GM23338 (cell line): ENCODE results near the gene AXIN1. TPM values are rescaled to one million over a fixed set of nuclear protein-coding genes. Genes with fewer than 3 reads are reported as not detected.

Experiments used
- ATAC-seq: fragments of 200-7000 bp; cut with Tn5 transposase; 3 replicates; pipeline ENCODE4 v1.9.1; 2020
- DNase-seq: peaks from one replicate; pipeline ENCODE4 v3.0.0-alpha.2; 2015; ENCODE audit warnings: low spot score
- H2AFZ ChIP-seq: fragments of 200-600 bp; sonication (generic); 2 replicates; pipeline ENCODE4 v1.8.0; 2016; ENCODE audit warnings: antibody characterized with exemption, mild to moderate bottlenecking, moderate library complexity
- H3F3A ChIP-seq: fragments of 200-600 bp; sonication (generic); replicated peaks from 2 replicates; pipeline ENCODE4 v1.8.0; 2017; ENCODE audit warnings: antibody characterized with exemption, mixed run types, low read depth
- H3K27ac ChIP-seq: fragments of 200-600 bp; sonication (generic); 2 replicates; pipeline ENCODE4 v1.6.1; 2016; ENCODE audit warnings: low read depth
- H3K27me3 ChIP-seq: fragments of 200-600 bp; sonication (generic); 2 replicates; pipeline ENCODE4 v1.8.0; 2016; ENCODE audit warnings: mild to moderate bottlenecking, mixed run types, moderate library complexity; ENCODE audit not compliant: insufficient read depth
- H3K36me3 ChIP-seq: fragments of 200-600 bp; sonication (generic); 2 replicates; pipeline ENCODE4 v1.8.0; 2016; ENCODE audit warnings: mild to moderate bottlenecking; ENCODE audit not compliant: insufficient read depth
- H3K4me1 ChIP-seq: fragments of 200-600 bp; sonication (generic); 2 replicates; pipeline ENCODE4 v1.8.0; 2016; ENCODE audit warnings: mild to moderate bottlenecking, moderate library complexity; ENCODE audit not compliant: insufficient read depth
- H3K4me2 ChIP-seq: fragments of 200-600 bp; sonication (generic); 2 replicates; pipeline ENCODE4 v1.7.1; 2017; ENCODE audit warnings: mixed run types
- H3K4me3 ChIP-seq: fragments of 200-600 bp; sonication (generic); 2 replicates; pipeline ENCODE4 v1.6.1; 2016; ENCODE audit warnings: mixed run types
- H3K79me2 ChIP-seq: fragments of 200-600 bp; sonication (generic); replicated peaks from 2 replicates; pipeline ENCODE4 v1.8.0; 2017; ENCODE audit warnings: mild to moderate bottlenecking; ENCODE audit not compliant: insufficient read depth
- H3K9me2 ChIP-seq: fragments of 200-600 bp; sonication (generic); 2 replicates; pipeline ENCODE4 v1.8.0; 2017; ENCODE audit not compliant: insufficient read depth
- H4K20me1 ChIP-seq: fragments of 200-600 bp; sonication (generic); replicated peaks from 2 replicates; pipeline ENCODE4 v1.8.0; 2017; ENCODE audit warnings: mild to moderate bottlenecking; ENCODE audit not compliant: insufficient read depth
- H3K27ac Mint-ChIP-seq: 2 replicates; pipeline ENCODE4 v1.8.0; 2020; ENCODE audit warnings: inconsistent platforms, mild to moderate bottlenecking, moderate library complexity, mixed read lengths
- H3K27me3 Mint-ChIP-seq: 3 replicates; pipeline ENCODE4 v1.8.0; 2022; ENCODE audit warnings: low read depth, mild to moderate bottlenecking, moderate library complexity, mixed read lengths, inconsistent platforms; ENCODE audit not compliant: insufficient read depth, poor library complexity
- H3K36me3 Mint-ChIP-seq: 3 replicates; pipeline ENCODE4 v1.8.0; 2021; ENCODE audit warnings: low read depth, mild to moderate bottlenecking, inconsistent platforms, moderate library complexity, mixed read lengths
- H3K4me1 Mint-ChIP-seq: 3 replicates; pipeline ENCODE4 v1.8.0; 2020; ENCODE audit warnings: mild to moderate bottlenecking, inconsistent platforms, mixed read lengths
- H3K4me3 Mint-ChIP-seq: 3 replicates; pipeline ENCODE4 v1.8.0; 2021; ENCODE audit warnings: moderate library complexity, mild to moderate bottlenecking, inconsistent platforms, mixed read lengths
- H3K9me3 Mint-ChIP-seq: 3 replicates; pipeline ENCODE4 v1.8.0; 2020; ENCODE audit warnings: moderate library complexity, mild to moderate bottlenecking, inconsistent platforms, mixed read lengths
- CREB1 ChIP-seq: fragments of 250-450 bp; sonication (Bioruptor Pico); IDR thresholded peaks from 2 replicates; pipeline ENCODE4 v1.5.0; 2020; ENCODE audit warnings: low read depth, mild to moderate bottlenecking, moderate library complexity
- POLR2AphosphoS5 ChIP-seq: IDR thresholded peaks from 2 replicates; pipeline ENCODE4 v1.6.1; 2016; ENCODE audit warnings: antibody characterized with exemption, low read depth
- polyA plus RNA-seq: library from polyadenylated mRNA; unstranded; fragments of >200 nt; fragmentation: Nextera tagmentation; extraction: Ambion mirVana; gene quantifications from 2 replicates; pipeline ENCODE4 v1.2.1, GENCODE V29; 2016
- total RNA-seq: library from RNA; depleted of rRNA; stranded (reverse); fragments of >200 nt; shearing (Covaris generic); gene quantifications from 2 replicates; pipeline ENCODE4 v1.2.3, GENCODE V29; 2014
- TF ChIP-seq, protein P1 (sequence below), 2 experiments: fragments of 200-600 bp in 1 of 2; sonication (generic) in 1 of 2; conservative IDR thresholded peaks; 2 replicates each; pipeline versions ENCODE4 v1.5.1 to v1.6.1; 2016 to 2017; ENCODE audit warnings: antibody characterized with exemption in 2 of 2, low read depth in 2 of 2, mild to moderate bottlenecking in 2 of 2, moderate library complexity in 1 of 2
- TF ChIP-seq, protein P2 (sequence below): IDR thresholded peaks from one replicate; pipeline ENCODE4 v1.6.1; 2018; ENCODE audit warnings: antibody characterized with exemption; ENCODE audit not compliant: unreplicated experiment
- TF ChIP-seq, protein P3 (sequence below): fragments of 250-450 bp; sonication (Bioruptor Pico); IDR thresholded peaks from 2 replicates; pipeline ENCODE4 v1.5.0; 2020; ENCODE audit warnings: mild to moderate bottlenecking, moderate library complexity

Gene AXIN1
- total and polyA plus RNA-seq, 2 experiments from 2014 or later: 14.3 to 54.5 TPM

DNA sequence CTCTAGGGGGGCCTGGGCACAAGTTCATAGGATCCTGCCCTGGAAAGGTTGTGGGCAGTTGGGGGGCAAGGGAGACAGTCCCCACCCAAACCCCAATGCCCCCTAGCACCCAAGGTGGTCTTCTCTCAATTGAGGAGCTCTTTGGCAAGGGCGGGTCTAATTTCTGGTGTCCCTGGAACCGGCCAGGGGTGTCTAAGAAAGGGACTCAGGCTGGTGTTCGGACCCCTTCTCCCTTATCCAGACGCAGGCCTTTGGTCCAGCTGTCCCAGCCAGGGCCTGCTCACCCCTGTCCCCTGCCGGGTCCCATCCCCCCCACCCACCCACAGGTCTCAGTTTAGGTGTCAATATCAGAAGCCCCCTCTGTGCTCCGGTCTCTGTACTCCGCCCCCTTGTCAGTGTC is 73.0 kb downstream of the AXIN1 start:
- 0 out of 2 replicates have a peak, but pooled peaks cover 2% of the 10 kb centered on the region for H4K20me1 ChIP-seq
- H3K27ac ChIP-seq: no peak overlapping the region
- H3K9me2 ChIP-seq: no peaks in the 10 kb centered on the region
- no peak overlapping the region for H3K4me2 ChIP-seq
- H3K4me1 ChIP-seq: no peaks in the 10 kb centered on the region
- H3K27me3 ChIP-seq: peaks cover 57% of the 10 kb centered on the region
- TF ChIP-seq, protein P1, sequence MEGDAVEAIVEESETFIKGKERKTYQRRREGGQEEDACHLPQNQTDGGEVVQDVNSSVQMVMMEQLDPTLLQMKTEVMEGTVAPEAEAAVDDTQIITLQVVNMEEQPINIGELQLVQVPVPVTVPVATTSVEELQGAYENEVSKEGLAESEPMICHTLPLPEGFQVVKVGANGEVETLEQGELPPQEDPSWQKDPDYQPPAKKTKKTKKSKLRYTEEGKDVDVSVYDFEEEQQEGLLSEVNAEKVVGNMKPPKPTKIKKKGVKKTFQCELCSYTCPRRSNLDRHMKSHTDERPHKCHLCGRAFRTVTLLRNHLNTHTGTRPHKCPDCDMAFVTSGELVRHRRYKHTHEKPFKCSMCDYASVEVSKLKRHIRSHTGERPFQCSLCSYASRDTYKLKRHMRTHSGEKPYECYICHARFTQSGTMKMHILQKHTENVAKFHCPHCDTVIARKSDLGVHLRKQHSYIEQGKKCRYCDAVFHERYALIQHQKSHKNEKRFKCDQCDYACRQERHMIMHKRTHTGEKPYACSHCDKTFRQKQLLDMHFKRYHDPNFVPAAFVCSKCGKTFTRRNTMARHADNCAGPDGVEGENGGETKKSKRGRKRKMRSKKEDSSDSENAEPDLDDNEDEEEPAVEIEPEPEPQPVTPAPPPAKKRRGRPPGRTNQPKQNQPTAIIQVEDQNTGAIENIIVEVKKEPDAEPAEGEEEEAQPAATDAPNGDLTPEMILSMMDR (conservative IDR thresholded peaks at IDR 0.05; ENCODE audit: low read depth in 2 of 2): no peak
- no peak for TF ChIP-seq CREB1
- TF ChIP-seq, protein P2, sequence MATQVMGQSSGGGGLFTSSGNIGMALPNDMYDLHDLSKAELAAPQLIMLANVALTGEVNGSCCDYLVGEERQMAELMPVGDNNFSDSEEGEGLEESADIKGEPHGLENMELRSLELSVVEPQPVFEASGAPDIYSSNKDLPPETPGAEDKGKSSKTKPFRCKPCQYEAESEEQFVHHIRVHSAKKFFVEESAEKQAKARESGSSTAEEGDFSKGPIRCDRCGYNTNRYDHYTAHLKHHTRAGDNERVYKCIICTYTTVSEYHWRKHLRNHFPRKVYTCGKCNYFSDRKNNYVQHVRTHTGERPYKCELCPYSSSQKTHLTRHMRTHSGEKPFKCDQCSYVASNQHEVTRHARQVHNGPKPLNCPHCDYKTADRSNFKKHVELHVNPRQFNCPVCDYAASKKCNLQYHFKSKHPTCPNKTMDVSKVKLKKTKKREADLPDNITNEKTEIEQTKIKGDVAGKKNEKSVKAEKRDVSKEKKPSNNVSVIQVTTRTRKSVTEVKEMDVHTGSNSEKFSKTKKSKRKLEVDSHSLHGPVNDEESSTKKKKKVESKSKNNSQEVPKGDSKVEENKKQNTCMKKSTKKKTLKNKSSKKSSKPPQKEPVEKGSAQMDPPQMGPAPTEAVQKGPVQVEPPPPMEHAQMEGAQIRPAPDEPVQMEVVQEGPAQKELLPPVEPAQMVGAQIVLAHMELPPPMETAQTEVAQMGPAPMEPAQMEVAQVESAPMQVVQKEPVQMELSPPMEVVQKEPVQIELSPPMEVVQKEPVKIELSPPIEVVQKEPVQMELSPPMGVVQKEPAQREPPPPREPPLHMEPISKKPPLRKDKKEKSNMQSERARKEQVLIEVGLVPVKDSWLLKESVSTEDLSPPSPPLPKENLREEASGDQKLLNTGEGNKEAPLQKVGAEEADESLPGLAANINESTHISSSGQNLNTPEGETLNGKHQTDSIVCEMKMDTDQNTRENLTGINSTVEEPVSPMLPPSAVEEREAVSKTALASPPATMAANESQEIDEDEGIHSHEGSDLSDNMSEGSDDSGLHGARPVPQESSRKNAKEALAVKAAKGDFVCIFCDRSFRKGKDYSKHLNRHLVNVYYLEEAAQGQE: no peak
- TF ChIP-seq, protein P3, sequence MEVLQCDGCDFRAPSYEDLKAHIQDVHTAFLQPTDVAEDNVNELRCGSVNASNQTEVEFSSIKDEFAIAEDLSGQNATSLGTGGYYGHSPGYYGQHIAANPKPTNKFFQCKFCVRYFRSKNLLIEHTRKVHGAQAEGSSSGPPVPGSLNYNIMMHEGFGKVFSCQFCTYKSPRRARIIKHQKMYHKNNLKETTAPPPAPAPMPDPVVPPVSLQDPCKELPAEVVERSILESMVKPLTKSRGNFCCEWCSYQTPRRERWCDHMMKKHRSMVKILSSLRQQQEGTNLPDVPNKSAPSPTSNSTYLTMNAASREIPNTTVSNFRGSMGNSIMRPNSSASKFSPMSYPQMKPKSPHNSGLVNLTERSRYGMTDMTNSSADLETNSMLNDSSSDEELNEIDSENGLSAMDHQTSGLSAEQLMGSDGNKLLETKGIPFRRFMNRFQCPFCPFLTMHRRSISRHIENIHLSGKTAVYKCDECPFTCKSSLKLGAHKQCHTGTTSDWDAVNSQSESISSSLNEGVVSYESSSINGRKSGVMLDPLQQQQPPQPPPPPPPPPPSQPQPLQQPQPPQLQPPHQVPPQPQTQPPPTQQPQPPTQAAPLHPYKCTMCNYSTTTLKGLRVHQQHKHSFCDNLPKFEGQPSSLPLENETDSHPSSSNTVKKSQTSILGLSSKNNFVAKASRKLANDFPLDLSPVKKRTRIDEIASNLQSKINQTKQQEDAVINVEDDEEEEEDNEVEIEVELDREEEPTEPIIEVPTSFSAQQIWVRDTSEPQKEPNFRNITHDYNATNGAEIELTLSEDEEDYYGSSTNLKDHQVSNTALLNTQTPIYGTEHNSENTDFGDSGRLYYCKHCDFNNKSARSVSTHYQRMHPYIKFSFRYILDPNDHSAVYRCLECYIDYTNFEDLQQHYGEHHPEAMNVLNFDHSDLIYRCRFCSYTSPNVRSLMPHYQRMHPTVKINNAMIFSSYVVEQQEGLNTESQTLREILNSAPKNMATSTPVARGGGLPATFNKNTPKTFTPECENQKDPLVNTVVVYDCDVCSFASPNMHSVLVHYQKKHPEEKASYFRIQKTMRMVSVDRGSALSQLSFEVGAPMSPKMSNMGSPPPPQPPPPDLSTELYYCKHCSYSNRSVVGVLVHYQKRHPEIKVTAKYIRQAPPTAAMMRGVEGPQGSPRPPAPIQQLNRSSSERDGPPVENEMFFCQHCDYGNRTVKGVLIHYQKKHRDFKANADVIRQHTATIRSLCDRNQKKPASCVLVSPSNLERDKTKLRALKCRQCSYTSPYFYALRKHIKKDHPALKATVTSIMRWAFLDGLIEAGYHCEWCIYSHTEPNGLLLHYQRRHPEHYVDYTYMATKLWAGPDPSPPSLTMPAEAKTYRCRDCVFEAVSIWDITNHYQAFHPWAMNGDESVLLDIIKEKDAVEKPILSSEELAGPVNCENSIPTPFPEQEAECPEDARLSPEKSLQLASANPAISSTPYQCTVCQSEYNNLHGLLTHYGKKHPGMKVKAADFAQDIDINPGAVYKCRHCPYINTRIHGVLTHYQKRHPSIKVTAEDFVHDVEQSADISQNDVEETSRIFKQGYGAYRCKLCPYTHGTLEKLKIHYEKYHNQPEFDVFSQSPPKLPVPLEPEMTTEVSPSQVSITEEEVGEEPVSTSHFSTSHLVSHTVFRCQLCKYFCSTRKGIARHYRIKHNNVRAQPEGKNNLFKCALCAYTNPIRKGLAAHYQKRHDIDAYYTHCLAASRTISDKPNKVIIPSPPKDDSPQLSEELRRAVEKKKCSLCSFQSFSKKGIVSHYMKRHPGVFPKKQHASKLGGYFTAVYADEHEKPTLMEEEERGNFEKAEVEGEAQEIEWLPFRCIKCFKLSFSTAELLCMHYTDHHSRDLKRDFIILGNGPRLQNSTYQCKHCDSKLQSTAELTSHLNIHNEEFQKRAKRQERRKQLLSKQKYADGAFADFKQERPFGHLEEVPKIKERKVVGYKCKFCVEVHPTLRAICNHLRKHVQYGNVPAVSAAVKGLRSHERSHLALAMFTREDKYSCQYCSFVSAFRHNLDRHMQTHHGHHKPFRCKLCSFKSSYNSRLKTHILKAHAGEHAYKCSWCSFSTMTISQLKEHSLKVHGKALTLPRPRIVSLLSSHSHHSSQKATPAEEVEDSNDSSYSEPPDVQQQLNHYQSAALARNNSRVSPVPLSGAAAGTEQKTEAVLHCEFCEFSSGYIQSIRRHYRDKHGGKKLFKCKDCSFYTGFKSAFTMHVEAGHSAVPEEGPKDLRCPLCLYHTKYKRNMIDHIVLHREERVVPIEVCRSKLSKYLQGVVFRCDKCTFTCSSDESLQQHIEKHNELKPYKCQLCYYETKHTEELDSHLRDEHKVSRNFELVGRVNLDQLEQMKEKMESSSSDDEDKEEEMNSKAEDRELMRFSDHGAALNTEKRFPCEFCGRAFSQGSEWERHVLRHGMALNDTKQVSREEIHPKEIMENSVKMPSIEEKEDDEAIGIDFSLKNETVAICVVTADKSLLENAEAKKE (CRISPR knock-in tag): no peak
- no peak for TF ChIP-seq POLR2AphosphoS5
- DNase-seq: no peak
- no peaks in the 10 kb centered on the region for H3K36me3 ChIP-seq
- Mint-ChIP-seq H3K27me3 (peaks cover 39% of the 10 kb centered on the region), H3K4me3 (peak overlapping the region; percentile 61; the same call in 2 of the 3 replicates), H3K27ac (no peak overlapping the region), H3K9me3 (no peaks in the 10 kb centered on the region), H3K36me3 (no peaks in the 10 kb centered on the region), H3K4me1 (no peaks in the 10 kb centered on the region)
- no peaks in the 10 kb centered on the region for H3K79me2 ChIP-seq
- peak overlapping the region; percentile 60; the same call in 1 of the 2 replicates for H3K4me3 ChIP-seq
- ATAC-seq: no peak
- H2AFZ ChIP-seq: no peak overlapping the region
- H3F3A ChIP-seq: peaks cover 4% of the 10 kb centered on the region; the same call in 1 of the 2 replicates
